PC-9 (cell line): ENCODE results near the gene HIGD1B.

Experiments used
- EZH2 ChIP-seq: fragments of 200-600 bp; sonication (generic); IDR thresholded peaks from 2 replicates; pipeline ENCODE4 v1.8.0; 2017; ENCODE audit warnings: antibody characterized with exemption, low read depth
- TF ChIP-seq, protein P1 (sequence below): fragments of 200-600 bp; sonication (generic); conservative IDR thresholded peaks from 2 replicates; pipeline ENCODE4 v1.6.1; 2017; ENCODE audit warnings: mixed run types, antibody characterized with exemption, mild to moderate bottlenecking, moderate library complexity

DNA sequence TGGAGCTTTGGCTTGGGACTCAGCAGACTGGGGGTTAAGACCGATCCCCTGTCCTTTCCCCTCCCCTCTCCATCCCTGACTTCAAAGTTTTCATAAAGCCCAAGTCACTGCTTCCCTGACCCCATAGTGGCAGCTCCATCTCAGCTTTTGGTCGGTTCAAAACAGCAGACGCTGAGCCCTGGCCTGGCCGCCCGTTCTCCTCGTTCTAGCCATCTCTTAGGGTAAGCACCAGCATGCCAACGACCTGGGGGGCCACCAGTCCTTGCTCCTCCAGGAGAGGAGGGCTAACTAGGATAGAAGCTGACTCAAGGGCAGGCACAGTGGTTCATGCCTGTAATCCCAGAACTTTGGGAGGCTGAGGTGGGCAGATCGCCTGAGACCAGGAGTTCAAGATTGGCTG, 1.5 kb upstream of the HIGD1B start:
- TF ChIP-seq, protein P1, sequence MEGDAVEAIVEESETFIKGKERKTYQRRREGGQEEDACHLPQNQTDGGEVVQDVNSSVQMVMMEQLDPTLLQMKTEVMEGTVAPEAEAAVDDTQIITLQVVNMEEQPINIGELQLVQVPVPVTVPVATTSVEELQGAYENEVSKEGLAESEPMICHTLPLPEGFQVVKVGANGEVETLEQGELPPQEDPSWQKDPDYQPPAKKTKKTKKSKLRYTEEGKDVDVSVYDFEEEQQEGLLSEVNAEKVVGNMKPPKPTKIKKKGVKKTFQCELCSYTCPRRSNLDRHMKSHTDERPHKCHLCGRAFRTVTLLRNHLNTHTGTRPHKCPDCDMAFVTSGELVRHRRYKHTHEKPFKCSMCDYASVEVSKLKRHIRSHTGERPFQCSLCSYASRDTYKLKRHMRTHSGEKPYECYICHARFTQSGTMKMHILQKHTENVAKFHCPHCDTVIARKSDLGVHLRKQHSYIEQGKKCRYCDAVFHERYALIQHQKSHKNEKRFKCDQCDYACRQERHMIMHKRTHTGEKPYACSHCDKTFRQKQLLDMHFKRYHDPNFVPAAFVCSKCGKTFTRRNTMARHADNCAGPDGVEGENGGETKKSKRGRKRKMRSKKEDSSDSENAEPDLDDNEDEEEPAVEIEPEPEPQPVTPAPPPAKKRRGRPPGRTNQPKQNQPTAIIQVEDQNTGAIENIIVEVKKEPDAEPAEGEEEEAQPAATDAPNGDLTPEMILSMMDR: no peak
- TF ChIP-seq EZH2: no peak
